ENCODE data around the gene CRYGB. TPM values are rescaled to one million over a fixed set of nuclear protein-coding genes. Genes with fewer than 3 reads are reported as not detected.

The CRYGB gene
- total and polyA plus RNA-seq, 2 donors (not counting 1 experiment from before 2014, with no cell fraction given) = not detected

- Histone ChIP-seq H3K27me3 (ENCODE audit: control insufficient read depth, insufficient read depth, low read length) (no peaks in the 10 kb centered on the region), H2AFZ (ENCODE audit: low read length) (no peak overlapping the region), H3K9ac (ENCODE audit: insufficient read depth, low read length) (no peak overlapping the region), H3K4me3 (replicated peaks in 1 of 4; ENCODE audit: control extremely low read depth in 1 of 4, insufficient read depth in 1 of 4, low read depth in 3 of 4, low read length in 4 of 4) (no peak overlapping the region), H3K4me2 (ENCODE audit: extremely low read depth, insufficient read depth, low read length) (no peak overlapping the region), H3K9me3 (ENCODE audit: control insufficient read depth, insufficient read depth, low read depth, low read length) (no peaks in the 10 kb centered on the region), H4K20me1 (ENCODE audit: control insufficient read depth, extremely low read depth, insufficient read depth, low read length) (no peaks in the 10 kb centered on the region), H3K79me2 (ENCODE audit: control insufficient read depth, insufficient read depth, low read length) (no peaks in the 10 kb centered on the region), H3K27ac (ENCODE audit: insufficient read depth, low read length) (no peak overlapping the region), H3K36me3 (ENCODE audit: control insufficient read depth, insufficient read depth, low read length) (no peaks in the 10 kb centered on the region), H3K4me1 (ENCODE audit: control insufficient read depth, extremely low read depth, insufficient read depth, low read length) (no peaks in the 10 kb centered on the region)
- TF ChIP-seq EZH2 (IDR thresholded peaks at IDR 0.05; ENCODE audit: low read length, missing control alignments) (no peak), CTCF (conservative IDR thresholded peaks at IDR 0.05 in 1 of 2, IDR thresholded peaks at IDR 0.05 in 1 of 2; ENCODE audit: low read depth in 1 of 2, low read length in 2 of 2) (no peak)
- DNase-seq (ENCODE audit: low read depth in 2 of 2) = no peak
These were observed 47.7 kb downstream of the CRYGB start for GRCh38 chr2:208098267-208098666.

- Histone ChIP-seq H3K36me3 (ENCODE audit: control insufficient read depth, insufficient read depth, low read length) (no peaks in the 10 kb centered on the region), H3K79me2 (ENCODE audit: control insufficient read depth, insufficient read depth, low read length) (no peaks in the 10 kb centered on the region), H3K27ac (ENCODE audit: insufficient read depth, low read length) (no peak overlapping the region), H4K20me1 (ENCODE audit: control insufficient read depth, extremely low read depth, insufficient read depth, low read length) (no peaks in the 10 kb centered on the region), H3K4me1 (ENCODE audit: control insufficient read depth, extremely low read depth, insufficient read depth, low read length) (no peaks in the 10 kb centered on the region), H3K4me3 (replicated peaks in 1 of 4; ENCODE audit: control extremely low read depth in 1 of 4, insufficient read depth in 1 of 4, low read depth in 3 of 4, low read length in 4 of 4) (no peak overlapping the region), H3K27me3 (ENCODE audit: control insufficient read depth, insufficient read depth, low read length) (no peaks in the 10 kb centered on the region), H3K9ac (ENCODE audit: insufficient read depth, low read length) (no peak overlapping the region), H3K9me3 (ENCODE audit: control insufficient read depth, insufficient read depth, low read depth, low read length) (no peaks in the 10 kb centered on the region), H3K4me2 (ENCODE audit: extremely low read depth, insufficient read depth, low read length) (no peak overlapping the region), H2AFZ (ENCODE audit: low read length) (no peak overlapping the region)
- TF ChIP-seq CTCF (conservative IDR thresholded peaks at IDR 0.05 in 1 of 2, IDR thresholded peaks at IDR 0.05 in 1 of 2; ENCODE audit: low read depth in 1 of 2, low read length in 2 of 2) (no peak), EZH2 (IDR thresholded peaks at IDR 0.05; ENCODE audit: low read length, missing control alignments) (no peak)
- peak in 1 of 2 donors; percentile 50 for DNase-seq (ENCODE audit: low read depth in 2 of 2)
These were observed 48.2 kb downstream of the CRYGB start for GRCh38 chr2:208097801-208098200.

GRCh38 chr2:208097313-208097712, 48.6 kb downstream of the CRYGB start:
- H3K9ac ChIP-seq (ENCODE audit: insufficient read depth, low read length) = no peak overlapping the region
- DNase-seq (ENCODE audit: low read depth in 2 of 2) = peak in 1 of 2 donors; percentile 2
- no peaks in the 10 kb centered on the region for H3K27me3 ChIP-seq (ENCODE audit: control insufficient read depth, insufficient read depth, low read length)
- H3K36me3 ChIP-seq (ENCODE audit: control insufficient read depth, insufficient read depth, low read length) = no peaks in the 10 kb centered on the region
- H3K9me3 ChIP-seq (ENCODE audit: control insufficient read depth, insufficient read depth, low read depth, low read length) = no peaks in the 10 kb centered on the region
- no peaks in the 10 kb centered on the region for H3K79me2 ChIP-seq (ENCODE audit: control insufficient read depth, insufficient read depth, low read length)
- H3K4me1 ChIP-seq (ENCODE audit: control insufficient read depth, extremely low read depth, insufficient read depth, low read length) = no peaks in the 10 kb centered on the region
- no peak for TF ChIP-seq EZH2 (IDR thresholded peaks at IDR 0.05; ENCODE audit: low read length, missing control alignments)
- TF ChIP-seq CTCF (conservative IDR thresholded peaks at IDR 0.05 in 1 of 2, IDR thresholded peaks at IDR 0.05 in 1 of 2; ENCODE audit: low read depth in 1 of 2, low read length in 2 of 2) = no peak
- no peak overlapping the region for H2AFZ ChIP-seq (ENCODE audit: low read length)
- H3K27ac ChIP-seq (ENCODE audit: insufficient read depth, low read length) = no peak overlapping the region
- no peak overlapping the region for H3K4me3 ChIP-seq (replicated peaks in 1 of 4; ENCODE audit: control extremely low read depth in 1 of 4, insufficient read depth in 1 of 4, low read depth in 3 of 4, low read length in 4 of 4)
- no peak overlapping the region for H3K4me2 ChIP-seq (ENCODE audit: extremely low read depth, insufficient read depth, low read length)
- no peaks in the 10 kb centered on the region for H4K20me1 ChIP-seq (ENCODE audit: control insufficient read depth, extremely low read depth, insufficient read depth, low read length)
